ENCODE measurements around the gene TTC8.

The TTC8 gene

DNA sequence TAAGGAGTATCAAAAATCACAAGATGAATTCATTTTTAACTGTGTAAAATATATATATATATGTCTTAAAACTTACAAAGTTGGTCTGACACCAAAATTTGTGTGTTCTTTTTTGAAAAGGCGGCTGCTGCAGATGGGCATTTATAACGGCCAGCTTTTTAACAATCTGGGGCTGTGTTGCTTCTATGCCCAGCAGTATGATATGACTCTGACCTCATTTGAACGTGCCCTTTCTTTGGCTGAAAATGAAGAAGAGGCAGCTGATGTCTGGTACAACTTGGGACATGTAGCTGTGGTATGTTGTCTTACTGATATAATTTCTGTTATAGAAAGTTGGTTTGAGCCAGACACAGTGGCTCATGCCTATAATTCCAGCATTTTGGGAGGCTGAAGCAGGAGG, 47.0 kb downstream of the TTC8 start:
- DNase-seq: no peak

DNA sequence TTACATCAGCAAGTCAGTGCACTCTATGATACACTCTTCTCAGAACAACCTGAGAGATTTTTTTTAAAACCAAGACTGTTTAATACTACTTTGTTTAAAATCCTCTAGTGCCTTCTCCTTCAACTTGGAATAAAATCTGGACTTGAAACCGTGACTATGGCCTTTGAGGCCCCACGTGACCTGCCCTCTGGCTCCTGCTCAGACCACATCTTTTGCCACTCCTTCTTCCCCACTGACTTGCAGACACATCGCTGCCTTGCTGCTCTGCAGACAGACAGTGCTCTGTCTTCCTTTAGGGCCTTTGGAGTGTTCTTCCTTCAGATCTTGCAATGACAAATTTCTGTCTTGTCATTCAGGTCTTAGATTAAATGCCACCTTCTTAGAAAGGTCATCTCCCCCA, 48.5 kb downstream of the TTC8 start:
- no peak for DNase-seq

DNA sequence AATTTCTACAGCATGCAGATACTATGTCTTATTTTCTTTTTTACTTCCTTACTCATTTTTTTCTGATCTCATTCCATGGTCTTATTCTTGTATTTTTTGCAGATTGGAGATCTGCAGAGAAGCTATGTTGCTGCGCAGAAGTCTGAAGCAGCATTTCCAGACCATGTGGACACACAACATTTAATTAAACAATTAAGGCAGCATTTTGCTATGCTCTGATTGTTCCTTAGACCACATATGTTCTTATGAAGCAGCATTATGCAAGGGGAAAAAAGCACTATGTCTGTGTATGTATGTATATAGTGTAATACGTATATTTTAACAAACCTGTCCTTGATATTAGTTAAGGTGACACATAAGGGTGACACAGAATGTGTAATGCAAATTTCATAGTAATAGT, 52.7 kb downstream of the TTC8 start:
- DNase-seq: no peak

DNA sequence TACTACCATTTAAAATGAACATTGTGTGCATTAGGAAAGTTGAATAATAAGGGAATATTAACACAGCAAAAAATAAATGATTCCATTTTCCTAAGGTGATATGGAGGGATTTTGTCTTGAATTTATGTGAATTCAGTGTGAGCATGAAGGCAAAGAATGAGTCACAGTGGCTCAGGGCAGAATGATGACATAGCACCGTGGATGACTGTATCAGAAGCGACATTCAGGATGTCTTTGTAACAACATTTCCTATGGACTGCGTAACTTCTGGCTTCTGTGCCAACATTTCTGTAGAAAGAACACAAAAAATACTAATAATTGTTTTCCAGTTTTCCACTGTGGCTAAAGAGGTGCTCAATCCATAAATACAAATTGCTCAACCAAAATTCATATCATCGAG, 54.6 kb downstream of the TTC8 start:
- no peak for DNase-seq

DNA sequence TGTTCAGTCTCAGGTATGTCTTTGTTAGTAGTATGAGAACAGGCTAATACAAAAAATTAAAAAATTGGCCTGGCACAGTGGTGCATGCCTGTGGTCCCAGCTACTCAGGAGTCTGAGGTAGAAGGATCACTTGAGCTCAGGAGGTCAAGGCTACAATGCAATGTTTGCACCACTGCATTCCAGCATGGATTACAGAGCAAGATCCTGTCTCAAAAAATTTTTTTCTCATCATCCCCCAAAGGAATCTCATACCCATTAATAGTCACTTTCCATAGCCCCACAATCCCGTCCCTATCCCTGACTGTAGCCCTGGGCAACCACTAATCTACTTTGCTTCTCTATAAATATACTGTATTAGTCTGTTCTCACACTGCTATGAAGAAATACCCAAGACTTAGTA, 57.8 kb downstream of the TTC8 start:
- no peak for DNase-seq

DNA sequence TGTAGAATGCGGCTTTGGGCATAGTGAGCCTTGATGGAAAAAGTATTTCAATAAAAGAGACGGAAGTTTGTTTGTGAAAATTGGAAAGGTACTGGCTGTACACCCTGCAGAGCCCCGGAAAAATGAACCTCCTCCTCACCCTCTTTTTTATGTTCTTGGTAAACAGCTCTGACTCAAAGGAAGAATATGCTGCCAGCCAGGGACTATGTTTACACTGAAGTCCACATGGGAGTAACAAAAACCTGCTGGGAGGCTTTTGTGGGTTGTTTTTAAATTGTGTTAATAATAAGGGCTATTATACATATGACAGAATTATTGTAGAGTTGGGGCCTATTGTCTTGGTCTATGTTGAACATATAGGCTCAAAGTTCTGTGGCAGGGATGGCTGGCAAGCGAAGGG, 70.7 kb downstream of the TTC8 start:
- no peak for DNase-seq

DNA sequence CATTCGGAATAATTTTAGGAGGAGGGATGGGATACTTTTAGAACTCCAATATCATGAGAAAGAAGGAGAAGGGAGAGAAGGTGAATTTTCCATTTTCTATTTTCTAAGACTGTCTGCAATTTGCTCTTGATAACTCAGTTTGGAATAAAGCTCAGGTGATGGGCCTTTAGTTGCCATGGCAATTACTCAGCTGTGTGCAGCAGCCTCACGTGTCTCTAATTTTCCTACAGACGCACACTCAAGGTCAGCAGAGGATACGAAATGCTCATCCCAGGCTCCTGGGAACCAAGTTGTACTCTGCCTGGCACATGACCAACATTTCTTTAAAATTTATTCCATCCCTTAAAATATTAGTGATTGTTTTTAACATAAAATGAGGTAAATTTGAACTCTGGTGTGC, 76.7 kb downstream of the TTC8 start:
- no peak for DNase-seq

DNA sequence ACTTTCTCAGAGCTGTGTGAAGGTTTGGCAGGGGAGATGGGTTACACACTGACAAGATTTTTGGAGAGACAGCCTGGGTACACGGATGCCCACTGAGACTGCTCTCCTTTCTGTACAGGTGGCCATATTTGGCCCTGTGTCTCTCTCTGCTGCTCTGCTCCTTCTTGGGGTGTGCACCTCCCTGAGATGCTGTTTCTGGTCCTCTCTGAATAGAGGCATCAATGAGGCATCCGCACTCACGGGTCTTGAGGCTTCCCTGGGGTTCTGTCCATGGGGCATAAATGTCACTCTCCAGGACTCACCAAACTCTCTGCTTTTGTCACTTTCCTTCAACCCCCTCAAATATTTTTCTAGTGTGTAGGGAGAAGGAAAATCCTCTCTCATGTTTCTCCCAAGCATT, 77.5 kb downstream of the TTC8 start:
- DNase-seq: no peak

DNA sequence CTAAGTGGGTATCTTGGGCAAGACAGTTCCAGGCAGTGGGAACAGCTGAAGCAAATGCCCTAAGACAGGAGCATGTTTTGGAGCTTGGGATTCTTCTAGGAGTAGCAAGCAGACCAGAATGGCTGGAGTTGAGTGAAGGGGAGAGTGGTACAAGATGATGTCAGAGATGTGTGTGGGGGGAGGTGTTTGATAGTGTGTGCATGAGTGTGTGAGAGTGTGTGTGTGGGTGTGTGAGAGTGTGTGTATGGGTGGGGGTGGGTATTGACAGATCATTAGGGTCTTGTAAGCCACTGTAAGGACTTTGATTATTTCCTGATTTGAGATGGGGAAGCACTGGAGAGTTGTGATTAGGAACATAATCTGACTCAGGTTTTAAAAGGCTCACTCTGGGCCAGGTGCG, 78.4 kb downstream of the TTC8 start:
- no peak for DNase-seq

DNA sequence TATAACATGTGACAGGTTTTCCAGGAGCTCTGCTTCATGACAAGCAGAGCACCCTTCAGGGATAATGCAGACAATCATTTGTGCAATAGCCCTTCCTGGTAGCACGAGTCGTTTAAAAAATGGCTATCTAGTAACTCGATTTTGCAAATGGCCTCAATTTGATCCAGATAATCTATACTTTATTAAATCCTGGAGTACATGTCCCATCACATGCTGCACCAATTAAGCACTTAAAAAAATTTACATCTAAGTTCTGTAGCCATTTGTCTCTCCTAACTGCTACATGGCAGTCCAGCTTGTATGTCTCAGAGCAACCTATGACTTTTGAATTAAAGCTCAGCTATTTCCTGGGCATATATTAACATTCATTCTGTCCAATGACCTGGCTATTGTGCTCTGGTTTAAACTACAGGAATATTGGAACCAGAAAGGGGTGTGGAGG, 79.8 kb downstream of the TTC8 start:
- no peak for DNase-seq

DNA sequence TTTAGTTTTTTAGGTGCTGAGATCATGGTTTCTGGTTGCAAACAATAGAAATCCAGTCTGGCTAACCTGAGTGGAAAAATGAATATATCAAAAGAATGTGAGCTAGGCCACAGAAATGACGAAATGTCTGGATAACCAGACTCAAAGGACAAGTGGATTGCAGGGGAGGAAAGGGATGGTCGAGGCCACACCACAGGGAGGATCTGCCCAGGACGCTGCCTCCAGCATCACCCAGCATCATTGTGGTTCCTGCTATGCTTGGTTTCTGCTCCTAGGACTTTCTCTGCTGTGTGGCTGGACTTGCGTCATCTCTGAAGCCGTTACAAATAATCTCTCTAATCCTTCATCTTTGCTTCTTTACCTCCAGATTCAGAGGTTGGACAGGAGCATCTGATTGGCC, 80.4 kb downstream of the TTC8 start:
- no peak for DNase-seq

DNA sequence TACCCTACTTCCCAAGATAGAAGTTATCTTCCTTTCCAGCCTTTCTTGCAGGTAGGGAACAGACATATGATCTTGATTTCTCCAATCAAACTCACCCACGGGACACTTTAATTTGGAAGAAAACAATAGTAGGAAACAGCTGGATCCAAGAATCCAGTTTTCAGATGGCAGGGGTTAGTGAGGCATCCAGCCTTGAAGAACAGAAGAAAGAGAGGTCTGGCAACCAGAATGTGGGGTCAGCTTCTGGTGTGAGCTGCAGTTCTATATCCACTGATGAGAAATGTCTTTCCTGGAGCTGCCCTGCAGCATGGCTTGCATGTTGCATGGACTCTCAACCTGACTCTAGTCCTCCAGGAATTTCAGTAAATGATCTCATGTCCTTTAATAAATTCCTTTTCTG, 83.8 kb downstream of the TTC8 start:
- no peak for DNase-seq

DNA sequence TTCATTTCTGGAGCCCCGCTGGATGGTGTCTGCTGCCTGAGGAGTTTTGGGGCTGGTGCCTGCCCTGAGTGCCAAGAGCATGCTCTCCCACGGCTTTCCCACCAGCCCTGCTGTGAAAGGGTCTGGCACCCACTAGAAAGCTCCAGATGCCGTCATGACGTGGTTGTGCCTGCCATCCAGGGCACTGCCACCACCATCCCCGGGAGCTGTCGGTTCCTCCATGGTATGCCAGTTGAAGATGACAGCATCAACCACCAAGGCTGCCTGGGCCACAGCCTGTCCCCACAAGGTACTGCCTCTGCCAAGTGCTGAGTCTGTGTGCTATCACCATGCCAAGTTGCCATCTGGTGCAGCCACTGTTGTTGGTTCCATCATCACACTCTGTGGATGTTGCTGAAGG, 85.9 kb downstream of the TTC8 start:
- DNase-seq: no peak

DNA sequence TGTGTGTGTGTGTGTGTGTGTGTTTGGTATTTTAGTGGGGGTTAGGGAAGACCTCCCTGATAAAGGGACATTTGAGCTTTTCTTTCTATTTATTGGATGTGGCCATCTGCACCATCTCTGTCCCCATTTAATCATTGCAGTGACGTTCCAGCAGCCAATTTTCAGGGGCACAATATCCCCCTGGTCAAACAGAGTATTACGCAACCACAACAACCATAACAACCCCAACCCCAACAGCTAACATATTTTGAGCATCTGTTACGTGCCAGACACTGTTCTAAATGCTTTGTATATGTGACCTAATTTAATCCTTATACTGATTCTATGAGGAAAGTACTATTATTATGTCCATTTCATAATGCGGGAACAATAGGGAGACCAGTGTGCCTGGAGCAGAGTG, 87.4 kb downstream of the TTC8 start:
- DNase-seq: no peak

DNA sequence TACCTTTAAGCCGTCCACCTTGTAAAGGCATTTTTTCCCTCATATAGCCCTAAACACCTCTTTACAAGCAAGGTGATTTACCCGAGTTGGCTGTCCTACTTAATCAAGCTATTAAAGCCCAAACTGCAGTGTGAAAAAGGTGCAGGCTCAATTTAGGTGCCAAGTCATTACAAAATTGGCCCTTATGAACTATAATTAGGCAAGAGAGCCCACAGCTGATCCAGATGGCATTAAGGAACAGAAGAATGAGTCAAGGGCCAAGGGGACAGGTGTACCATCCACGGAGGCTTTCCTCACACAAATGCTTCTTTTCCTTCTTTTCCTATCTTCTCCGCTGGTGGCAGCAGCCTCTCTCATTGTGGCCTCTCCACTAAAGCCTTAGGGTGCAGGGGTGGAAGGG, 90.5 kb downstream of the TTC8 start:
- DNase-seq: no peak

DNA sequence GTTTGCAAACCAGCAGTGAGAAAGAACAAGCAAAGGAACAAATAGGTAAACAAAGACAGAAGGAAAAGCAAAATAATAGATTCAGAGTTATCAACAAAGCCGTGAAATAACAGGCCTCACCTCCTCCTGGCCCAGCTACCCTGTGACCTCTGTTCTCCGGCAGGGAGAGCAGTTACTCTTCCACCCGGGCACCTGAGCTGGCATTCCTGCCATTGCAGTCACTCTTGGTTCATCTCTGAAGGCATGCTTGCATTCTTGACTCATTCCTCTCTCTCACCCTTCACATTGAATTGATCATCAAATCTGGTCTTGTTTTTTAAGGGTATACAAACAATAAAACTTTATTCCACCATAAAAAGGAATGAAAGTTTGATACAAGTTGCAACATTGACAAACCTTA, 95.1 kb downstream of the TTC8 start:
- no peak for DNase-seq

Data from stimulated activated CD4-positive, alpha-beta T cell treated with anti-CD3 and anti-CD28 coated beads, Interleukin-2, amount 100 ng/mL, for 48 hours (primary cell).